HepG2 (cell line): ENCODE measurements around the gene TMEM143. TPM values are rescaled to one million over a fixed set of nuclear protein-coding genes. Genes with fewer than 3 reads are reported as not detected.

Experiments used
- CENPX ChIP-seq: sonication (generic); formaldehyde crosslinking; IDR thresholded peaks from 2 replicates; pipeline ENCODE4 v1.9.0; 2021; ENCODE audit warnings: mild to moderate bottlenecking, missing genetic modification reagents, moderate library complexity
- ETV6 ChIP-seq: sonication (generic); formaldehyde crosslinking; conservative IDR thresholded peaks from 2 replicates; pipeline ENCODE4 v1.4.0; 2020; ENCODE audit warnings: missing genetic modification reagents
- HOXA5 ChIP-seq: sonication (generic); formaldehyde crosslinking; IDR thresholded peaks from 2 replicates; pipeline ENCODE4 v1.4.0; 2020; ENCODE audit warnings: missing genetic modification reagents
- MAZ ChIP-seq, 2 experiments: sonication (generic) in 1 of 2; formaldehyde crosslinking in 1 of 2; IDR thresholded peaks; 2 replicates each; pipeline versions ENCODE4 v1.5.0 to v1.6.1; 2012 to 2020; ENCODE audit warnings: low read depth in 2 of 2, mild to moderate bottlenecking in 2 of 2, borderline replicate concordance in 1 of 2, improper control_type of control experiment in 1 of 2, low read length in 1 of 2, missing genetic modification reagents in 1 of 2, moderate library complexity in 1 of 2
- NFE2L1 ChIP-seq: sonication (generic); formaldehyde crosslinking; IDR thresholded peaks from 2 replicates; pipeline ENCODE4 v1.4.0; 2020; ENCODE audit warnings: missing genetic modification reagents, mild to moderate bottlenecking, borderline replicate concordance
- TMF1 ChIP-seq: sonication (generic); formaldehyde crosslinking; IDR thresholded peaks from 2 replicates; pipeline ENCODE4 v1.8.1; 2022; ENCODE audit warnings: low read depth, missing genetic modification reagents
- ZNF333 ChIP-seq: sonication (generic); formaldehyde crosslinking; IDR thresholded peaks from 2 replicates; pipeline ENCODE4 v1.4.0; 2020; ENCODE audit warnings: mild to moderate bottlenecking, missing genetic modification reagents, borderline replicate concordance
- polyA plus RNA-seq, 8 experiments: library from polyadenylated mRNA; depleted of rRNA in 3 of 8; stranded (reverse) in 7 of 8; unstranded in 1 of 8; fragments of >200 nt; fragmentation: Illumina TruSeq in 4 of 8; extraction: Trizol in 4 of 8; gene quantifications; 2 replicates each; pipeline versions ENCODE4 v1.2.1 to v1.2.3, GENCODE V29; 2011 to 2016; ENCODE audit warnings: low read depth in 4 of 8, missing spikeins in 1 of 8, mixed read lengths in 1 of 8; ENCODE audit not compliant: insufficient read depth in 1 of 8
- total RNA-seq, 5 experiments: library from RNA; depleted of rRNA; stranded (reverse); fragments of >200 nt; fragmentation: Illumina TruSeq; extraction: Trizol; gene quantifications; 2 replicates each; pipeline ENCODE4 v1.2.3, GENCODE V29; 2016; ENCODE audit warnings: low read depth in 1 of 5
- TF ChIP-seq, protein P1 (sequence below): sonication (generic); formaldehyde crosslinking; IDR thresholded peaks from 2 replicates; pipeline ENCODE4 v1.4.0; 2020; ENCODE audit warnings: mild to moderate bottlenecking, missing genetic modification reagents
- TF ChIP-seq, protein P2 (sequence below): sonication (generic); formaldehyde crosslinking; IDR thresholded peaks from 2 replicates; pipeline ENCODE4 v1.9.0; 2021; ENCODE audit warnings: missing genetic modification reagents, borderline replicate concordance
- TF ChIP-seq, protein P3 (sequence below): sonication (generic); formaldehyde crosslinking; IDR thresholded peaks from 2 replicates; pipeline ENCODE4 v1.4.0; 2020; ENCODE audit warnings: mild to moderate bottlenecking, missing genetic modification reagents, borderline replicate concordance
- TF ChIP-seq, protein P4 (sequence below): sonication (generic); formaldehyde crosslinking; IDR thresholded peaks from 2 replicates; pipeline ENCODE4 v1.4.0; 2020; ENCODE audit warnings: missing genetic modification reagents, mild to moderate bottlenecking, borderline replicate concordance
- TF ChIP-seq, protein P5 (sequence below): sonication (generic); formaldehyde crosslinking; IDR thresholded peaks from 2 replicates; pipeline ENCODE4 v1.4.0; 2020; ENCODE audit warnings: mild to moderate bottlenecking, missing genetic modification reagents
- TF ChIP-seq, protein P6 (sequence below): sonication (generic); formaldehyde crosslinking; IDR thresholded peaks from 2 replicates; pipeline ENCODE4 v1.4.0; 2020; ENCODE audit warnings: missing genetic modification reagents

The TMEM143 gene
- total and polyA plus RNA-seq, 2 of the 13 experiments (the other 11 are each of a cell fraction or from before 2014, with no cell fraction given): 7.7 to 11.3 TPM

DNA sequence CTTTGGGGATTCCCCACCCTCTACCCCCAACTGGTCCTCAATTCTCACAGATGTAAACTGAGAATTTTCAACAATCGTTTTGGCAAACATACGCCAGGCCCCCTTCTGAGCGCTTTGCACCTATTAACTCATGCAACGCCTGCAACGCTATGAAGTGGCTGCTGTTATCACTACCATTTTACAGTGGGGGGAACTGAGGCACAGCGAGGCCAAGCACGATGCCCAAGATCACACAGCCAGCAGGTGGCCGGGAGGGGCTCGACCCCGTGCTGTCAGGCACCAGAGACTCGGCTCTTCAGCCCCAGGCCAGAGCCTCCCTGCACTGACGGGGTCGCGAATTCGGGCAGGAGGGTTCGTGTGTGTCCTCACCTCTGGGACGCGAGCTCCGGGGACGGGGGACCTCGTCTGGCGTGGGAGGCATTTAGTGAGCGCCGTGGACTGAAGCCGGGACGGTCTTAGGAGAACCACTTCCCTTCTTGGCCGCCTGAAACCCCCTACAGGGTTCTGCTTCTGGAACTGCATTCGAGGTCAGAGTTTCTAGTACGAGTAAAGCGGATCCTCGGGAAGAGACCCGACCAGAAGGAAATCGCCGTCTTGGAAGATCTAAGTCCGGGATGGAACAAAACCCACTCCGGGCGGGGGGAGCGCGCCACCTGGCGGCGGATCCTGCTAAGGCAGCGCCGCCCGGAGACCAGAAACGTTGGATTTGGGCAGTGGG, 72.8 kb downstream of the TMEM143 start (continued):
- TF ChIP-seq, protein P1, sequence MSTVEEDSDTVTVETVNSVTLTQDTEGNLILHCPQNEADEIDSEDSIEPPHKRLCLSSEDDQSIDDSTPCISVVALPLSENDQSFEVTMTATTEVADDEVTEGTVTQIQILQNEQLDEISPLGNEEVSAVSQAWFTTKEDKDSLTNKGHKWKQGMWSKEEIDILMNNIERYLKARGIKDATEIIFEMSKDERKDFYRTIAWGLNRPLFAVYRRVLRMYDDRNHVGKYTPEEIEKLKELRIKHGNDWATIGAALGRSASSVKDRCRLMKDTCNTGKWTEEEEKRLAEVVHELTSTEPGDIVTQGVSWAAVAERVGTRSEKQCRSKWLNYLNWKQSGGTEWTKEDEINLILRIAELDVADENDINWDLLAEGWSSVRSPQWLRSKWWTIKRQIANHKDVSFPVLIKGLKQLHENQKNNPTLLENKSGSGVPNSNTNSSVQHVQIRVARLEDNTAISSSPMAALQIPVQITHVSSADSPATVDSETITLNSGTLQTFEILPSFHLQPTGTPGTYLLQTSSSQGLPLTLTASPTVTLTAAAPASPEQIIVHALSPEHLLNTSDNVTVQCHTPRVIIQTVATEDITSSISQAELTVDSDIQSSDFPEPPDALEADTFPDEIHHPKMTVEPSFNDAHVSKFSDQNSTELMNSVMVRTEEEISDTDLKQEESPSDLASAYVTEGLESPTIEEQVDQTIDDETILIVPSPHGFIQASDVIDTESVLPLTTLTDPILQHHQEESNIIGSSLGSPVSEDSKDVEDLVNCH (CRISPR knock-in tag): no peak
- TF ChIP-seq, protein P2, sequence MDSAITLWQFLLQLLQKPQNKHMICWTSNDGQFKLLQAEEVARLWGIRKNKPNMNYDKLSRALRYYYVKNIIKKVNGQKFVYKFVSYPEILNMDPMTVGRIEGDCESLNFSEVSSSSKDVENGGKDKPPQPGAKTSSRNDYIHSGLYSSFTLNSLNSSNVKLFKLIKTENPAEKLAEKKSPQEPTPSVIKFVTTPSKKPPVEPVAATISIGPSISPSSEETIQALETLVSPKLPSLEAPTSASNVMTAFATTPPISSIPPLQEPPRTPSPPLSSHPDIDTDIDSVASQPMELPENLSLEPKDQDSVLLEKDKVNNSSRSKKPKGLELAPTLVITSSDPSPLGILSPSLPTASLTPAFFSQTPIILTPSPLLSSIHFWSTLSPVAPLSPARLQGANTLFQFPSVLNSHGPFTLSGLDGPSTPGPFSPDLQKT (CRISPR knock-in tag): no peak
- TF ChIP-seq HOXA5: 0 out of 2 replicates have a peak, but pooled peaks have one; percentile 53
- TF ChIP-seq, protein P3, sequence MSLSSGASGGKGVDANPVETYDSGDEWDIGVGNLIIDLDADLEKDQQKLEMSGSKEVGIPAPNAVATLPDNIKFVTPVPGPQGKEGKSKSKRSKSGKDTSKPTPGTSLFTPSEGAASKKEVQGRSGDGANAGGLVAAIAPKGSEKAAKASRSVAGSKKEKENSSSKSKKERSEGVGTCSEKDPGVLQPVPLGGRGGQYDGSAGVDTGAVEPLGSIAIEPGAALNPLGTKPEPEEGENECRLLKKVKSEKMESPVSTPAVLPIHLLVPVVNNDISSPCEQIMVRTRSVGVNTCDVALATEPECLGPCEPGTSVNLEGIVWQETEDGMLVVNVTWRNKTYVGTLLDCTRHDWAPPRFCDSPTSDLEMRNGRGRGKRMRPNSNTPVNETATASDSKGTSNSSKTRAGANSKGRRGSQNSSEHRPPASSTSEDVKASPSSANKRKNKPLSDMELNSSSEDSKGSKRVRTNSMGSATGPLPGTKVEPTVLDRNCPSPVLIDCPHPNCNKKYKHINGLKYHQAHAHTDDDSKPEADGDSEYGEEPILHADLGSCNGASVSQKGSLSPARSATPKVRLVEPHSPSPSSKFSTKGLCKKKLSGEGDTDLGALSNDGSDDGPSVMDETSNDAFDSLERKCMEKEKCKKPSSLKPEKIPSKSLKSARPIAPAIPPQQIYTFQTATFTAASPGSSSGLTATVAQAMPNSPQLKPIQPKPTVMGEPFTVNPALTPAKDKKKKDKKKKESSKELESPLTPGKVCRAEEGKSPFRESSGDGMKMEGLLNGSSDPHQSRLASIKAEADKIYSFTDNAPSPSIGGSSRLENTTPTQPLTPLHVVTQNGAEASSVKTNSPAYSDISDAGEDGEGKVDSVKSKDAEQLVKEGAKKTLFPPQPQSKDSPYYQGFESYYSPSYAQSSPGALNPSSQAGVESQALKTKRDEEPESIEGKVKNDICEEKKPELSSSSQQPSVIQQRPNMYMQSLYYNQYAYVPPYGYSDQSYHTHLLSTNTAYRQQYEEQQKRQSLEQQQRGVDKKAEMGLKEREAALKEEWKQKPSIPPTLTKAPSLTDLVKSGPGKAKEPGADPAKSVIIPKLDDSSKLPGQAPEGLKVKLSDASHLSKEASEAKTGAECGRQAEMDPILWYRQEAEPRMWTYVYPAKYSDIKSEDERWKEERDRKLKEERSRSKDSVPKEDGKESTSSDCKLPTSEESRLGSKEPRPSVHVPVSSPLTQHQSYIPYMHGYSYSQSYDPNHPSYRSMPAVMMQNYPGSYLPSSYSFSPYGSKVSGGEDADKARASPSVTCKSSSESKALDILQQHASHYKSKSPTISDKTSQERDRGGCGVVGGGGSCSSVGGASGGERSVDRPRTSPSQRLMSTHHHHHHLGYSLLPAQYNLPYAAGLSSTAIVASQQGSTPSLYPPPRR: no peak
- no peak for TF ChIP-seq TMF1
- TF ChIP-seq, protein P4, sequence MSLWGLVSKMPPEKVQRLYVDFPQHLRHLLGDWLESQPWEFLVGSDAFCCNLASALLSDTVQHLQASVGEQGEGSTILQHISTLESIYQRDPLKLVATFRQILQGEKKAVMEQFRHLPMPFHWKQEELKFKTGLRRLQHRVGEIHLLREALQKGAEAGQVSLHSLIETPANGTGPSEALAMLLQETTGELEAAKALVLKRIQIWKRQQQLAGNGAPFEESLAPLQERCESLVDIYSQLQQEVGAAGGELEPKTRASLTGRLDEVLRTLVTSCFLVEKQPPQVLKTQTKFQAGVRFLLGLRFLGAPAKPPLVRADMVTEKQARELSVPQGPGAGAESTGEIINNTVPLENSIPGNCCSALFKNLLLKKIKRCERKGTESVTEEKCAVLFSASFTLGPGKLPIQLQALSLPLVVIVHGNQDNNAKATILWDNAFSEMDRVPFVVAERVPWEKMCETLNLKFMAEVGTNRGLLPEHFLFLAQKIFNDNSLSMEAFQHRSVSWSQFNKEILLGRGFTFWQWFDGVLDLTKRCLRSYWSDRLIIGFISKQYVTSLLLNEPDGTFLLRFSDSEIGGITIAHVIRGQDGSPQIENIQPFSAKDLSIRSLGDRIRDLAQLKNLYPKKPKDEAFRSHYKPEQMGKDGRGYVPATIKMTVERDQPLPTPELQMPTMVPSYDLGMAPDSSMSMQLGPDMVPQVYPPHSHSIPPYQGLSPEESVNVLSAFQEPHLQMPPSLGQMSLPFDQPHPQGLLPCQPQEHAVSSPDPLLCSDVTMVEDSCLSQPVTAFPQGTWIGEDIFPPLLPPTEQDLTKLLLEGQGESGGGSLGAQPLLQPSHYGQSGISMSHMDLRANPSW (CRISPR knock-in tag): no peak
- TF ChIP-seq, protein P5, sequence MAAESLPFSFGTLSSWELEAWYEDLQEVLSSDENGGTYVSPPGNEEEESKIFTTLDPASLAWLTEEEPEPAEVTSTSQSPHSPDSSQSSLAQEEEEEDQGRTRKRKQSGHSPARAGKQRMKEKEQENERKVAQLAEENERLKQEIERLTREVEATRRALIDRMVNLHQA (CRISPR knock-in tag): no peak
- no peak for TF ChIP-seq NFE2L1
- no peak for TF ChIP-seq CENPX
- no peak for TF ChIP-seq MAZ (IDR thresholded peaks at IDR 0.05; ENCODE audit: borderline replicate concordance, low read depth, low read length)
- TF ChIP-seq MAZ (CRISPR knock-in tag; IDR thresholded peaks at IDR 0.05; ENCODE audit: low read depth): no peak
- TF ChIP-seq, protein P6, sequence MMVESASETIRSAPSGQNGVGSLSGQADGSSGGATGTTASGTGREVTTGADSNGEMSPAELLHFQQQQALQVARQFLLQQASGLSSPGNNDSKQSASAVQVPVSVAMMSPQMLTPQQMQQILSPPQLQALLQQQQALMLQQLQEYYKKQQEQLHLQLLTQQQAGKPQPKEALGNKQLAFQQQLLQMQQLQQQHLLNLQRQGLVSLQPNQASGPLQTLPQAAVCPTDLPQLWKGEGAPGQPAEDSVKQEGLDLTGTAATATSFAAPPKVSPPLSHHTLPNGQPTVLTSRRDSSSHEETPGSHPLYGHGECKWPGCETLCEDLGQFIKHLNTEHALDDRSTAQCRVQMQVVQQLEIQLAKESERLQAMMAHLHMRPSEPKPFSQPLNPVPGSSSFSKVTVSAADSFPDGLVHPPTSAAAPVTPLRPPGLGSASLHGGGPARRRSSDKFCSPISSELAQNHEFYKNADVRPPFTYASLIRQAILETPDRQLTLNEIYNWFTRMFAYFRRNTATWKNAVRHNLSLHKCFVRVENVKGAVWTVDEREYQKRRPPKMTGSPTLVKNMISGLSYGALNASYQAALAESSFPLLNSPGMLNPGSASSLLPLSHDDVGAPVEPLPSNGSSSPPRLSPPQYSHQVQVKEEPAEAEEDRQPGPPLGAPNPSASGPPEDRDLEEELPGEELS (CRISPR knock-in tag): no peak
- TF ChIP-seq ETV6 (CRISPR knock-in tag): no peak
- TF ChIP-seq ZNF333 (CRISPR knock-in tag): no peak
